Peyer's patch (tissue), 4 donors: ENCODE results near the gene METTL26.

Experiments used
- CTCF ChIP-seq, 6 experiments: fragments of 450-650 bp in 4 of 6; fragments of 200-600 bp in 2 of 6; sonication (generic) in 1 of 6; IDR thresholded peaks; one replicate each; pipeline ENCODE4 v1.5.1; 2017 to 2019; ENCODE audit warnings: antibody characterized with exemption in 6 of 6, mild to moderate bottlenecking in 3 of 6, moderate library complexity in 1 of 6
- POLR2A ChIP-seq, 2 donors: fragments of 450-650 bp; IDR thresholded peaks; one replicate each; pipeline ENCODE4 v1.5.1; 2017; ENCODE audit warnings: antibody characterized with exemption in 2 of 2, mild to moderate bottlenecking in 2 of 2, moderate library complexity in 2 of 2

DNA sequence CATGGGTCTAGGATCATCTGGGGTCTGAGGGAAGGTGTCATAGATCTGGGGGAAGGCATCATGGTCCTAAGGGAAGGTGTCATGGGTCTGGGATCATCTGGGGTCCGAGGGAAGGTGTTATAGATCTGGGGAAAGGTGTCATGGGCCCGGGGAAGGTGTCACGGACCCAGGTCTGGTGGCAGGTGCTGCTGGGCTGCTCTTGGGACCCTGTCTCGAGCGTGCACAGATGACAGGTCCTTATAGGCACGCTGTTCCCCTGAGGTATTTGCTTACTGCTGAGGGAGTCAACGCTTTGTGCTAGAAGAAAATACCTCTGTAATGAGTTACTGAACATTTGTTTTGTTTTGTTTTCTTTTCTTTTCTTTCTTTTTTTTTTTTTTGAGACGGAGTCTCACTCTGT, 44.9 kb downstream of the METTL26 start:
- no peak for TF ChIP-seq CTCF (IDR thresholded peaks at IDR 0.05)
- no peak for TF ChIP-seq POLR2A (IDR thresholded peaks at IDR 0.05)
